ENCODE measurements around the gene SIGLEC11.
"Not testable (repeated sequence)": the region's sequence is repeated elsewhere in the genome, so short reads cannot be mapped to it uniquely, and the experiment has no call there.

The SIGLEC11 gene

GRCh38 chr19:49949742-49950589 is 11.0 kb downstream of the SIGLEC11 start:
- no peak for DNase-seq

- no peak for DNase-seq
Observed at GRCh38 chr19:49946415-49946814, 14.6 kb downstream of the SIGLEC11 start.

GRCh38 chr19:49944567-49944966 is 16.4 kb downstream of the SIGLEC11 start:
- not testable (repeated sequence) for DNase-seq

- DNase-seq: no peak
Observed at GRCh38 chr19:49940482-49940791, 20.5 kb downstream of the SIGLEC11 start.

GRCh38 chr19:49939721-49940481 is 21.1 kb downstream of the SIGLEC11 start:
- DNase-seq: no peak

- DNase-seq: no peak
Observed at GRCh38 chr19:49938662-49939061, 22.3 kb downstream of the SIGLEC11 start.

- peak; percentile 21 for DNase-seq
Observed at GRCh38 chr19:49937750-49938381, 23.1 kb downstream of the SIGLEC11 start.

GRCh38 chr19:49936549-49936948 is 24.4 kb downstream of the SIGLEC11 start:
- no peak for DNase-seq

- no peak for DNase-seq
Observed at GRCh38 chr19:49933643-49934042, 27.3 kb downstream of the SIGLEC11 start.

GRCh38 chr19:49932731-49933131 is 28.2 kb downstream of the SIGLEC11 start:
- DNase-seq: no peak

GRCh38 chr19:49932041-49932451 is 28.9 kb downstream of the SIGLEC11 start:
- DNase-seq: no peak

- no peak for DNase-seq
Observed at GRCh38 chr19:49931293-49932040, 29.5 kb downstream of the SIGLEC11 start.

- no peak for DNase-seq
Observed at GRCh38 chr19:49930483-49931011, 30.4 kb downstream of the SIGLEC11 start.

- peak; percentile 94 for DNase-seq
Observed at GRCh38 chr19:49929611-49930482, 31.1 kb downstream of the SIGLEC11 start.

- peak; percentile 93 for DNase-seq
Observed at GRCh38 chr19:49929121-49929610, 31.8 kb downstream of the SIGLEC11 start, which contains the start of the genes ATF5 and NUP62. TSS of gene ATF5 (plus strand) at chr19:49929205. CDS start at chr19:49930851, 1,646 bp downstream. TSS of gene NUP62 (minus strand) at chr19:49929504. CDS start at chr19:49909807, 19,697 bp downstream.

- no peak for DNase-seq
Observed at GRCh38 chr19:49927526-49928264, 33.3 kb downstream of the SIGLEC11 start.

- no peak for DNase-seq
Observed at GRCh38 chr19:49926515-49926914, 34.5 kb downstream of the SIGLEC11 start.

- no peak for DNase-seq
Observed at GRCh38 chr19:49925486-49925885, 35.5 kb downstream of the SIGLEC11 start.

- DNase-seq: not testable (repeated sequence)
Observed at GRCh38 chr19:49924881-49925210, 36.1 kb downstream of the SIGLEC11 start.
